ENCODE results near the gene CRB2.

The CRB2 gene

GRCh38 chr9:123400926-123401503, 45.0 kb downstream of the CRB2 start:
- H3K4me3 ChIP-seq (ENCODE audit: low read length) = no peak overlapping the region
- H3K27ac ChIP-seq (ENCODE audit: low read depth, low read length) = no peak overlapping the region
- H3K4me1 ChIP-seq (ENCODE audit: control insufficient read depth, insufficient read depth, low read length) = no peaks in the 10 kb centered on the region

GRCh38 chr9:123401879-123402513, 46.0 kb downstream of the CRB2 start:
- Histone ChIP-seq H3K9ac (ENCODE audit: low read length) (no peak overlapping the region), H3K4me3 (ENCODE audit: low read length) (no peak overlapping the region), H3K27ac (ENCODE audit: low read depth, low read length) (no peak overlapping the region), H3K27me3 (ENCODE audit: control insufficient read depth, insufficient read depth, low read length) (no peaks in the 10 kb centered on the region), H3K36me3 (ENCODE audit: control insufficient read depth, insufficient read depth, low read length) (peaks cover 3% of the 10 kb centered on the region), H3K4me1 (ENCODE audit: control insufficient read depth, insufficient read depth, low read length) (no peaks in the 10 kb centered on the region)

More at GRCh38 chr9:123400926-123401503, 45.0 kb downstream of the CRB2 start:
- Histone ChIP-seq H3K27me3 (ENCODE audit: control insufficient read depth, insufficient read depth, low read length) (no peaks in the 10 kb centered on the region), H3K9ac (ENCODE audit: low read length) (no peak overlapping the region), H3K36me3 (ENCODE audit: control insufficient read depth, insufficient read depth, low read length) (peaks cover 3% of the 10 kb centered on the region)

- H3K27me3 ChIP-seq (ENCODE audit: control insufficient read depth, insufficient read depth, low read length) = no peaks in the 10 kb centered on the region
- H3K36me3 ChIP-seq (ENCODE audit: control insufficient read depth, insufficient read depth, low read length) = peaks cover 3% of the 10 kb centered on the region
- no peak overlapping the region for H3K27ac ChIP-seq (ENCODE audit: low read depth, low read length)
These were observed 47.0 kb downstream of the CRB2 start for GRCh38 chr9:123402981-123403509.

GRCh38 chr9:123406016-123406415, 50.0 kb downstream of the CRB2 start:
- no peak overlapping the region for H3K27ac ChIP-seq (ENCODE audit: low read depth, low read length)
- H3K9ac ChIP-seq (ENCODE audit: low read length) = no peak overlapping the region
- H3K27me3 ChIP-seq (ENCODE audit: control insufficient read depth, insufficient read depth, low read length) = no peaks in the 10 kb centered on the region
- no peaks in the 10 kb centered on the region for H3K4me1 ChIP-seq (ENCODE audit: control insufficient read depth, insufficient read depth, low read length)
- H3K4me3 ChIP-seq (ENCODE audit: low read length) = no peak overlapping the region
- peaks cover 3% of the 10 kb centered on the region for H3K36me3 ChIP-seq (ENCODE audit: control insufficient read depth, insufficient read depth, low read length)

More at GRCh38 chr9:123402981-123403509, 47.0 kb downstream of the CRB2 start:
- H3K4me3 ChIP-seq (ENCODE audit: low read length) = no peak overlapping the region
- H3K4me1 ChIP-seq (ENCODE audit: control insufficient read depth, insufficient read depth, low read length) = no peaks in the 10 kb centered on the region
- H3K9ac ChIP-seq (ENCODE audit: low read length) = no peak overlapping the region

- no peak overlapping the region for H3K4me3 ChIP-seq (ENCODE audit: low read length)
- no peak overlapping the region for H3K9ac ChIP-seq (ENCODE audit: low read length)
- H3K27me3 ChIP-seq (ENCODE audit: control insufficient read depth, insufficient read depth, low read length) = no peaks in the 10 kb centered on the region
- no peak overlapping the region for H3K27ac ChIP-seq (ENCODE audit: low read depth, low read length)
- H3K36me3 ChIP-seq (ENCODE audit: control insufficient read depth, insufficient read depth, low read length) = peaks cover 3% of the 10 kb centered on the region
- no peaks in the 10 kb centered on the region for H3K4me1 ChIP-seq (ENCODE audit: control insufficient read depth, insufficient read depth, low read length)
These were observed 50.8 kb downstream of the CRB2 start for GRCh38 chr9:123406691-123407216.

GRCh38 chr9:123407217-123407851, 51.3 kb downstream of the CRB2 start:
- no peaks in the 10 kb centered on the region for H3K4me1 ChIP-seq (ENCODE audit: control insufficient read depth, insufficient read depth, low read length)
- no peak overlapping the region for H3K4me3 ChIP-seq (ENCODE audit: low read length)
- H3K9ac ChIP-seq (ENCODE audit: low read length) = no peak overlapping the region
- H3K27me3 ChIP-seq (ENCODE audit: control insufficient read depth, insufficient read depth, low read length) = no peaks in the 10 kb centered on the region
- peaks cover 3% of the 10 kb centered on the region for H3K36me3 ChIP-seq (ENCODE audit: control insufficient read depth, insufficient read depth, low read length)
- H3K27ac ChIP-seq (ENCODE audit: low read depth, low read length) = no peak overlapping the region

GRCh38 chr9:123408313-123409262, 52.6 kb downstream of the CRB2 start:
- no peak overlapping the region for H3K9ac ChIP-seq (ENCODE audit: low read length)

GRCh38 chr9:123410281-123410910, 54.4 kb downstream of the CRB2 start:
- Histone ChIP-seq H3K27me3 (ENCODE audit: control insufficient read depth, insufficient read depth, low read length) (no peaks in the 10 kb centered on the region), H3K27ac (ENCODE audit: low read depth, low read length) (no peak overlapping the region), H3K36me3 (ENCODE audit: control insufficient read depth, insufficient read depth, low read length) (no peaks in the 10 kb centered on the region), H3K4me3 (ENCODE audit: low read length) (no peak overlapping the region), H3K9ac (ENCODE audit: low read length) (no peak overlapping the region), H3K4me1 (ENCODE audit: control insufficient read depth, insufficient read depth, low read length) (no peaks in the 10 kb centered on the region)

More at GRCh38 chr9:123408313-123409262, 52.6 kb downstream of the CRB2 start:
- H3K27me3 ChIP-seq (ENCODE audit: control insufficient read depth, insufficient read depth, low read length) = no peaks in the 10 kb centered on the region
- H3K36me3 ChIP-seq (ENCODE audit: control insufficient read depth, insufficient read depth, low read length) = no peaks in the 10 kb centered on the region
- no peak overlapping the region for H3K27ac ChIP-seq (ENCODE audit: low read depth, low read length)
- H3K4me1 ChIP-seq (ENCODE audit: control insufficient read depth, insufficient read depth, low read length) = no peaks in the 10 kb centered on the region
- H3K4me3 ChIP-seq (ENCODE audit: low read length) = no peak overlapping the region

GRCh38 chr9:123411191-123411590, 55.2 kb downstream of the CRB2 start:
- H3K4me3 ChIP-seq (ENCODE audit: low read length) = no peak overlapping the region
- no peak overlapping the region for H3K27ac ChIP-seq (ENCODE audit: low read depth, low read length)
- no peak overlapping the region for H3K9ac ChIP-seq (ENCODE audit: low read length)
- H3K4me1 ChIP-seq (ENCODE audit: control insufficient read depth, insufficient read depth, low read length) = no peaks in the 10 kb centered on the region
- no peaks in the 10 kb centered on the region for H3K27me3 ChIP-seq (ENCODE audit: control insufficient read depth, insufficient read depth, low read length)
- H3K36me3 ChIP-seq (ENCODE audit: control insufficient read depth, insufficient read depth, low read length) = no peaks in the 10 kb centered on the region

GRCh38 chr9:123411636-123412035, 55.6 kb downstream of the CRB2 start:
- H3K27me3 ChIP-seq (ENCODE audit: control insufficient read depth, insufficient read depth, low read length) = no peaks in the 10 kb centered on the region

GRCh38 chr9:123412171-123412820, 56.3 kb downstream of the CRB2 start:
- no peaks in the 10 kb centered on the region for H3K4me1 ChIP-seq (ENCODE audit: control insufficient read depth, insufficient read depth, low read length)
- no peak overlapping the region for H3K4me3 ChIP-seq (ENCODE audit: low read length)
- no peaks in the 10 kb centered on the region for H3K27me3 ChIP-seq (ENCODE audit: control insufficient read depth, insufficient read depth, low read length)
- H3K9ac ChIP-seq (ENCODE audit: low read length) = no peak overlapping the region
- H3K27ac ChIP-seq (ENCODE audit: low read depth, low read length) = no peak overlapping the region
- no peaks in the 10 kb centered on the region for H3K36me3 ChIP-seq (ENCODE audit: control insufficient read depth, insufficient read depth, low read length)

More at GRCh38 chr9:123411636-123412035, 55.6 kb downstream of the CRB2 start:
- H3K4me1 ChIP-seq (ENCODE audit: control insufficient read depth, insufficient read depth, low read length) = no peaks in the 10 kb centered on the region
- H3K4me3 ChIP-seq (ENCODE audit: low read length) = no peak overlapping the region
- no peaks in the 10 kb centered on the region for H3K36me3 ChIP-seq (ENCODE audit: control insufficient read depth, insufficient read depth, low read length)
- no peak overlapping the region for H3K9ac ChIP-seq (ENCODE audit: low read length)
- no peak overlapping the region for H3K27ac ChIP-seq (ENCODE audit: low read depth, low read length)

Data from rectal smooth muscle tissue (tissue), 1 donor.